Measurements from ENCODE around the gene ERGIC2.
"Not testable (repeated sequence)": the region's sequence is repeated elsewhere in the genome, so short reads cannot be mapped to it uniquely, and the experiment has no call there.

ERGIC2 gene

DNA sequence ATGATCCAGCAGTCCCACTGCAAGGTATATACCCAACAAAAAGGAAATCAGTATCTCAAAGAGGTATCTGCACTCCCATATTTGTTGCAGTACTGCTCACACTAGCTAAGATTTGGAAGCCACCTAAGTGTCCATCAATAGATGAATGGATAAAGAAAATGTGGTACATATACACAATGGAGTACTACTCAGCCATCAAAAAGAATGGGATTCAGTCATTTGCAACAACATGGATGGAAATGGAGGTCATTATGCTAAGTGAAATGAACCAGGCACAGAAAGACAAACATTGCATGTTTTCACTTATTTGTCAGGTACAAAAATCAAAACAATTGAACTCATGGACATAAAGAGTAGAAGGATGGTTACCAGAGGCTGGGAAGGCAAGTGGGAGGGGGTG, 90.5 kb downstream of the ERGIC2 start:
- not testable (repeated sequence) for DNase-seq

GRCh38 chr12:29288031-29288430, 92.9 kb downstream of the ERGIC2 start:
- no peak for DNase-seq

DNA sequence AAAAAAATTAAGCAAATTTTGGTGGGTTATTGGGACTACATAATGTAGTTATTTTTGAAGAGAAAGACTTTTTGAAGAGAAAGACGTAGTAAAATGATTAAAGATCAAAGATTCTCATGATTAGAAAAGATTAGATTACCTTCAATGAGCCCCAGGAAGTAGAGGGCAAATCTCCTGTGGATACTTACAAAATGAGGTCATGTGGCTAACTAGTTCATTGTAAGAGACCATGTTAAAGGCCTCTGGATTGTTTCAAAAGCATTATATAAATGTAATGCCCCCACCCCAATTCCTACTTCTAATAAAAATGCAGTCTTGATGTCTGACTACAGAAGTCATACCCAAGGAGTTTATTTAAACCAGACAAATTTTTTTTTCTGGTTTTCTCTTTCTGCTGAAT, 93.3 kb downstream of the ERGIC2 start:
- no peak for DNase-seq
